HCT116 (cell line): ENCODE results near the gene DDX27. TPM values are rescaled to one million over a fixed set of nuclear protein-coding genes. Genes with fewer than 3 reads are reported as not detected.

Source experiments
- ATAC-seq: fragments of 200-7000 bp; cut with Tn5 transposase; 2 replicates; pipeline ENCODE4 v1.9.1; 2020; ENCODE audit warnings: mild to moderate bottlenecking, moderate library complexity
- BruUV-seq: library from RNA; stranded (reverse); fragments of 400-500 nt; replicated peaks from 2 replicates; lab custom pipeline; 2021; lab: Mats Ljungman, UMichigan
- CTCF ChIA-PET: fragments of 300-600 bp; sonication (Branson Sonifier 250); formaldehyde crosslinking; loops from one replicate; lab custom pipeline; 2021; ENCODE audit warnings: antibody characterized with exemption; lab: Charles Lee
- POLR2A ChIA-PET: fragments of 300-600, 350-600 bp; sonication (Branson Sonifier 250); formaldehyde crosslinking; loops from one replicate; lab custom pipeline; 2021; ENCODE audit warnings: antibody characterized with exemption; lab: Charles Lee
- RAD21 ChIA-PET, 2 experiments: fragments of 300-600 bp; sonication (Branson Sonifier 250); formaldehyde crosslinking; loops; one replicate each; lab custom pipeline; 2023; ENCODE audit warnings: low total read pairs in 2 of 2; ENCODE audit not compliant: uncharacterized antibody in 2 of 2, unreplicated experiment in 2 of 2, low non-redundant PET in 1 of 2; lab: Charles Lee
- DNase-seq: peaks from one replicate; pipeline ENCODE4 v3.0.0-alpha.2; 2010; ENCODE audit warnings: low read depth, low spot score
- H2AFZ ChIP-seq: fragments of 200-600 bp; shearing (Covaris generic), sonication (generic); 2 replicates; pipeline ENCODE4 v1.6.1; 2017; ENCODE audit warnings: low read depth, mixed run types, mixed read lengths, antibody characterized with exemption, low read length; ENCODE audit not compliant: poor library complexity, severe bottlenecking
- H3K27ac ChIP-seq: 2 replicates; pipeline ENCODE4 v1.5.1; 2012; ENCODE audit warnings: low read depth, low read length
- H3K27me3 ChIP-seq: fragments of 200-600 bp; sonication (generic); 2 replicates; pipeline ENCODE4 v1.6.1; 2016; ENCODE audit warnings: mixed run types, low read length, mixed read lengths; ENCODE audit not compliant: insufficient read depth
- H3K36me3 ChIP-seq, 2 experiments: fragments of 200-500 bp in 1 of 2; fragments of 200-600 bp in 1 of 2; sonication (Bioruptor generic) in 1 of 2; sonication (generic) in 1 of 2; 2 replicates each; pipeline versions ENCODE4 v1.5.1 to v1.6.1; 2014 to 2016; ENCODE audit warnings: low read length in 2 of 2, inconsistent platforms in 1 of 2, mixed read lengths in 1 of 2, mixed run types in 1 of 2; ENCODE audit not compliant: insufficient read depth in 2 of 2, control insufficient read depth in 1 of 2
- H3K4me1 ChIP-seq, 2 experiments: fragments of 200-600 bp in 1 of 2; sonication (generic) in 1 of 2; 2 replicates each; pipeline versions ENCODE4 v1.5.1 to v1.6.1; 2012 to 2017; ENCODE audit warnings: low read length in 2 of 2, inconsistent platforms in 1 of 2, mild to moderate bottlenecking in 1 of 2, mixed read lengths in 1 of 2, mixed run types in 1 of 2, moderate library complexity in 1 of 2; ENCODE audit not compliant: insufficient read depth in 2 of 2, control insufficient read depth in 1 of 2
- H3K4me2 ChIP-seq: fragments of 200-600 bp; sonication (generic); 2 replicates; pipeline ENCODE4 v1.6.1; 2017; ENCODE audit warnings: mixed run types, low read length, mixed read lengths
- H3K4me3 ChIP-seq, 2 experiments: fragments of 200-600 bp in 1 of 2; sonication (generic) in 1 of 2; replicated peaks in 1 of 2; 2 replicates each; pipeline ENCODE4 v1.5.1; 2011 to 2016; ENCODE audit warnings: low read length in 2 of 2, control low read depth in 1 of 2, low read depth in 1 of 2, mild to moderate bottlenecking in 1 of 2, mixed read lengths in 1 of 2, mixed run types in 1 of 2
- H3K79me2 ChIP-seq: fragments of 200-600 bp; sonication (generic); 2 replicates; pipeline ENCODE4 v1.6.1; 2017; ENCODE audit warnings: mild to moderate bottlenecking, mixed run types, low read length, moderate library complexity, mixed read lengths; ENCODE audit not compliant: insufficient read depth
- H3K9ac ChIP-seq: fragments of 200-600 bp; sonication (generic); 2 replicates; pipeline ENCODE4 v1.6.1; 2016; ENCODE audit warnings: low read length, mixed read lengths
- H3K9me2 ChIP-seq: fragments of 200-600 bp; sonication (generic), shearing (Covaris generic); 2 replicates; pipeline ENCODE4 v1.6.1; 2017; ENCODE audit warnings: mixed run types, mild to moderate bottlenecking, moderate library complexity; ENCODE audit not compliant: insufficient read depth
- H3K9me3 ChIP-seq, 2 experiments: fragments of 200-500 bp in 1 of 2; fragments of 200-600 bp in 1 of 2; sonication (Bioruptor generic) in 1 of 2; sonication (generic) in 1 of 2; 2 replicates each; pipeline ENCODE4 v1.6.1; 2014 to 2017; ENCODE audit warnings: low read length in 2 of 2, mixed read lengths in 2 of 2, inconsistent platforms in 1 of 2, low read depth in 1 of 2, mild to moderate bottlenecking in 1 of 2, mixed run types in 1 of 2, moderate library complexity in 1 of 2; ENCODE audit not compliant: control insufficient read depth in 1 of 2, insufficient read depth in 1 of 2
- H4K20me1 ChIP-seq: fragments of 200-600 bp; sonication (generic), shearing (Covaris generic); 2 replicates; pipeline ENCODE4 v1.6.1; 2017; ENCODE audit warnings: mixed run types, mild to moderate bottlenecking, moderate library complexity; ENCODE audit not compliant: insufficient read depth
- CEBPB ChIP-seq: IDR thresholded peaks from 2 replicates; pipeline ENCODE4 v1.6.1; 2012; ENCODE audit warnings: low read depth
- EZH2phosphoT487 ChIP-seq: fragments of 200-600 bp; IDR thresholded peaks from 2 replicates; pipeline ENCODE4 v1.6.1; 2018; ENCODE audit warnings: antibody characterized with exemption, borderline replicate concordance
- SP1 ChIP-seq: IDR thresholded peaks from 2 replicates; pipeline ENCODE4 v1.6.1; 2012; ENCODE audit warnings: low read depth
- SRF ChIP-seq: IDR thresholded peaks from 2 replicates; pipeline ENCODE4 v1.6.1; 2012; ENCODE audit warnings: low read depth
- intact Hi-C: fragments of 100-400 bp; cut with micrococcal nuclease; formaldehyde crosslinking; loops from 2 replicates; pipeline ENCODE4 v1.10.0; 2022
- total RNA-seq: library from RNA; stranded (reverse); gene quantifications from one replicate; pipeline ENCODE4 v1.2.1, GENCODE V29; 2021; ENCODE audit not compliant: unreplicated experiment
- TF ChIP-seq, protein P1 (sequence below): IDR thresholded peaks from 2 replicates; pipeline ENCODE4 v1.6.1; 2012; ENCODE audit warnings: low read depth
- TF ChIP-seq, protein P2 (sequence below), 3 experiments: fragments of 200-600 bp in 1 of 3; sonication (generic) in 1 of 3; IDR thresholded peaks in 2 of 3; conservative IDR thresholded peaks in 1 of 3; 2 replicates each; pipeline ENCODE4 v1.5.1; 2012 to 2017; ENCODE audit warnings: low read depth in 2 of 3, low read length in 2 of 3, antibody characterized with exemption in 1 of 3, borderline replicate concordance in 1 of 3, control low read depth in 1 of 3, mild to moderate bottlenecking in 1 of 3, mixed read lengths in 1 of 3, mixed run types in 1 of 3, moderate library complexity in 1 of 3; ENCODE audit not compliant: insufficient read depth in 1 of 3
- TF ChIP-seq, protein P3 (sequence below): IDR thresholded peaks from 2 replicates; pipeline ENCODE4 v1.6.1; 2012

Gene DDX27
- total RNA-seq, 1 experiment from 2014 or later: 32.1 TPM

DNA sequence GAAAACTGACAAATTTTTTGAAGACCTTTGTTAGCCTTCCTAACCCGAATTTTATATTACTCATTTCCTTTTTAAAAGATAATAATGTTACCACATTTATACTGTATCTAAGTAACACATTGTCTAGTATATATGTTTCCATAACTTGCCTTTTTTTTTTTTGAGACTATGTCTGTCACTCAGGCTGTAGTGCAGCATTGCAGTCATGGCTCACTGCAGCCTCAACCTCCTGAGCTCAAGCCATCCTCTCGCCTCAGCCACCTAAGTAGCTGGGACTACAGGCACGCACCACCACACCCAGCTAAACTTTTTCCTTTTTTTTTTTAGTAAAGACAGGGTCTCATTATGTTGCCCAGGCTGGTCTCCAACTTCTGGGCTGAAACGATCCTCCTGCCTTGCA lies 40.1 kb downstream of the DDX27 start:
- no peak overlapping the region for H3K4me3 ChIP-seq
- CTCF ChIA-PET: interaction anchor here (1.4 kb wide), 1 partner anchor 13 kb away, joined by 3 read pairs; no protein-coding TSS in a partner anchor

More for the DNA sequence above, 40.1 kb downstream of the DDX27 start:
- H3K9me2 ChIP-seq: no peaks in the 10 kb centered on the region
- H3K79me2 ChIP-seq: peaks cover 18% of the 10 kb centered on the region
- H3K27ac ChIP-seq: no peak overlapping the region
- ATAC-seq (no peak), DNase-seq (no peak)
- no TSS peak for BruUV-seq
- H2AFZ ChIP-seq: no peak overlapping the region
- no peaks in the 10 kb centered on the region for H3K4me1 ChIP-seq
- RAD21 ChIA-PET: no interaction called here
- POLR2A ChIA-PET: interaction anchor here (0.7 kb wide), 1 partner anchor 18 kb away, joined by 4 read pairs; no protein-coding TSS in a partner anchor
- no peaks in the 10 kb centered on the region for H4K20me1 ChIP-seq
- no peaks in the 10 kb centered on the region for H3K9me3 ChIP-seq
- H3K4me2 ChIP-seq: no peak overlapping the region
- H3K9ac ChIP-seq: no peak overlapping the region
- TF ChIP-seq, protein P1, sequence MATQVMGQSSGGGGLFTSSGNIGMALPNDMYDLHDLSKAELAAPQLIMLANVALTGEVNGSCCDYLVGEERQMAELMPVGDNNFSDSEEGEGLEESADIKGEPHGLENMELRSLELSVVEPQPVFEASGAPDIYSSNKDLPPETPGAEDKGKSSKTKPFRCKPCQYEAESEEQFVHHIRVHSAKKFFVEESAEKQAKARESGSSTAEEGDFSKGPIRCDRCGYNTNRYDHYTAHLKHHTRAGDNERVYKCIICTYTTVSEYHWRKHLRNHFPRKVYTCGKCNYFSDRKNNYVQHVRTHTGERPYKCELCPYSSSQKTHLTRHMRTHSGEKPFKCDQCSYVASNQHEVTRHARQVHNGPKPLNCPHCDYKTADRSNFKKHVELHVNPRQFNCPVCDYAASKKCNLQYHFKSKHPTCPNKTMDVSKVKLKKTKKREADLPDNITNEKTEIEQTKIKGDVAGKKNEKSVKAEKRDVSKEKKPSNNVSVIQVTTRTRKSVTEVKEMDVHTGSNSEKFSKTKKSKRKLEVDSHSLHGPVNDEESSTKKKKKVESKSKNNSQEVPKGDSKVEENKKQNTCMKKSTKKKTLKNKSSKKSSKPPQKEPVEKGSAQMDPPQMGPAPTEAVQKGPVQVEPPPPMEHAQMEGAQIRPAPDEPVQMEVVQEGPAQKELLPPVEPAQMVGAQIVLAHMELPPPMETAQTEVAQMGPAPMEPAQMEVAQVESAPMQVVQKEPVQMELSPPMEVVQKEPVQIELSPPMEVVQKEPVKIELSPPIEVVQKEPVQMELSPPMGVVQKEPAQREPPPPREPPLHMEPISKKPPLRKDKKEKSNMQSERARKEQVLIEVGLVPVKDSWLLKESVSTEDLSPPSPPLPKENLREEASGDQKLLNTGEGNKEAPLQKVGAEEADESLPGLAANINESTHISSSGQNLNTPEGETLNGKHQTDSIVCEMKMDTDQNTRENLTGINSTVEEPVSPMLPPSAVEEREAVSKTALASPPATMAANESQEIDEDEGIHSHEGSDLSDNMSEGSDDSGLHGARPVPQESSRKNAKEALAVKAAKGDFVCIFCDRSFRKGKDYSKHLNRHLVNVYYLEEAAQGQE: no peak
- TF ChIP-seq SP1 (no peak), SRF (no peak), EZH2phosphoT487 (no peak), CEBPB (no peak)
- TF ChIP-seq, protein P2, sequence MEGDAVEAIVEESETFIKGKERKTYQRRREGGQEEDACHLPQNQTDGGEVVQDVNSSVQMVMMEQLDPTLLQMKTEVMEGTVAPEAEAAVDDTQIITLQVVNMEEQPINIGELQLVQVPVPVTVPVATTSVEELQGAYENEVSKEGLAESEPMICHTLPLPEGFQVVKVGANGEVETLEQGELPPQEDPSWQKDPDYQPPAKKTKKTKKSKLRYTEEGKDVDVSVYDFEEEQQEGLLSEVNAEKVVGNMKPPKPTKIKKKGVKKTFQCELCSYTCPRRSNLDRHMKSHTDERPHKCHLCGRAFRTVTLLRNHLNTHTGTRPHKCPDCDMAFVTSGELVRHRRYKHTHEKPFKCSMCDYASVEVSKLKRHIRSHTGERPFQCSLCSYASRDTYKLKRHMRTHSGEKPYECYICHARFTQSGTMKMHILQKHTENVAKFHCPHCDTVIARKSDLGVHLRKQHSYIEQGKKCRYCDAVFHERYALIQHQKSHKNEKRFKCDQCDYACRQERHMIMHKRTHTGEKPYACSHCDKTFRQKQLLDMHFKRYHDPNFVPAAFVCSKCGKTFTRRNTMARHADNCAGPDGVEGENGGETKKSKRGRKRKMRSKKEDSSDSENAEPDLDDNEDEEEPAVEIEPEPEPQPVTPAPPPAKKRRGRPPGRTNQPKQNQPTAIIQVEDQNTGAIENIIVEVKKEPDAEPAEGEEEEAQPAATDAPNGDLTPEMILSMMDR (IDR thresholded peaks at IDR 0.05 in 2 of 3, conservative IDR thresholded peaks at IDR 0.05 in 1 of 3; ENCODE audit: borderline replicate concordance in 1 of 3, insufficient read depth in 1 of 3, low read depth in 2 of 3, low read length in 2 of 3): no peak
- TF ChIP-seq, protein P3, sequence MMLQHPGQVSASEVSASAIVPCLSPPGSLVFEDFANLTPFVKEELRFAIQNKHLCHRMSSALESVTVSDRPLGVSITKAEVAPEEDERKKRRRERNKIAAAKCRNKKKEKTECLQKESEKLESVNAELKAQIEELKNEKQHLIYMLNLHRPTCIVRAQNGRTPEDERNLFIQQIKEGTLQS: no peak
- intact Hi-C loops: no loop called here
- H3K27me3 ChIP-seq: no peaks in the 10 kb centered on the region
- H3K36me3 ChIP-seq: peaks cover 60 to 61% of the 10 kb centered on the region in 2 experiments
